NCI-H2196 (cell line): ENCODE measurements around the gene LTB4R.
A peak's percentile ranks its signal among the peaks of the same experiment; 100 is the strongest.

Experiments used
- DNase-seq: peaks from one replicate; lab custom pipeline; 2025; ENCODE audit not compliant: unreplicated experiment; lab: John Stamatoyannopoulos, UW

Gene LTB4R

GRCh38 chr14:24278424-24278823 is 32.9 kb upstream of the LTB4R start:
- no peak for DNase-seq

- peak; percentile 18 for DNase-seq
These were observed 31.8 kb upstream of the LTB4R start for GRCh38 chr14:24279301-24280186.

DNA sequence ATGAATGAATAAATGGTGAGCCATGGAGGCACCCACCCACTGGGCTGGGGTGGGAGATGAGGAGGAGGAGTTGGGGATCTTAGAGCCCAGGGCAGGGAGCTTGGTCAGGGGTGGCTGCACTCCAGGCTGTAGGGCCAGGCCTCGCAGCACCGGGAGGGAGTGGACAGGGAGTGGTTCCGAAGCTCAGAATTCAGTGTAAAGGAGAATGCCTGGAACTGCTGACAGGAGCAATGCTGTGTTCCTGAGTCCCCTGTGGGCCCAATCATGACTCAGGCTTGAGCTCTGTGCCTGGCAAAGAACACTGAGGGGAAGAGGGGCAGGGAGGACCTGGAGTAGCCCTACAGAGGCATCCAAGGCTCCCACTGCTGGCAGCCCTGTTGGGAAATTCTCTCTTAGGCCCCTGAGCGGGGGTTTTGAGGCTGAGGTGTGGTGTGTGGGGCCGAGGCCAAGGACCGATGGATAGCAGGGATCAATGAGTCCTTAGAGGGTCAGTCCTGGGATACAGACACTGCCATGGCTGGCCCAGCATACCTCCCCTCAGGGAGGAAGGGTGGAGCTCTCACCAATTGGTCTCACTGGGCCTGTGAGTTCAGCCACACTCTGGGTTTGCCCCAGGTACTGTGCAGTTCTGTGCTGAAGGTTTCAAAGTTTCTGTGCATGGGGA is 30.4 kb upstream of the LTB4R start:
- DNase-seq = no peak

DNA sequence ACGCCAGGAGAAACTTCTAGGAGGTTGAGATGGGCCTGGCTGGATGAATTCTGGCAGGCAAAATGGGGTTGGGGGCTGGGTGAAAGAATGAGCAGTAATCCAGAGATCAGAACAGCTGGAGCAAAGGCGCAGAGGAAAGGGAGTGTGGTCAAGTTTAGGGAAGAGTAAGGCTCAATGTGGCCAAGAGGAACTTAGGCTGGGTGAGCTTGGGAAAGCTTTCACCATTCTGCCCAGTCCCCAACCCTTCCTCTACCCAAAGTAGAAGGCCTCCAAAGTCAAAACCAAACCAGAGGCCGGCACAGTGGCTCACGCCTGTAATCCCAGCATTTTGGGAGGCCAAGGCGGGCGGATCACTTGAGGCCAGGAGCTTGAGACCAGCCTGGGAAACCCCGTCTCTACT is 29.7 kb upstream of the LTB4R start:
- DNase-seq = no peak

DNA sequence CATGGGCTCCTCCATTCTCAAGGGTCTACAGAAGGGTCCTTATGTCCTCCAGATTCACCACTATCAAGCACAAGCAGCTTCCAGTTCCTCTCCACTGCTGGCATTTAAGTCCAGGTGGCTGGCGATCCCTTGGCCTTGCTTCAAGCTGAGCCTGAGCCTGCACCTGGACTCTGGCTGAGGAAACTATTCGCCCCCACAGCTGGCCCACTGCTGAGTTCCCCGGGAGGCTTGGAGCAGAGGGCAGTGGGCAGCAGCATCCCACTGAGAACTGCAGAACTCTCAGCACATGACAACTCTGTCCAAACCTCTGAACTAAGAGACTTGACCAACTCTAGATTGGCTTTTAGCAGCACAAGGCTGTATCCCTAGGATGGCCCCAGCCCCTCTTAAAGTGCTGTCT is 28.6 kb upstream of the LTB4R start:
- no peak for DNase-seq

- no peak for DNase-seq
These were observed 27.4 kb upstream of the LTB4R start for GRCh38 chr14:24283796-24284460.

DNA sequence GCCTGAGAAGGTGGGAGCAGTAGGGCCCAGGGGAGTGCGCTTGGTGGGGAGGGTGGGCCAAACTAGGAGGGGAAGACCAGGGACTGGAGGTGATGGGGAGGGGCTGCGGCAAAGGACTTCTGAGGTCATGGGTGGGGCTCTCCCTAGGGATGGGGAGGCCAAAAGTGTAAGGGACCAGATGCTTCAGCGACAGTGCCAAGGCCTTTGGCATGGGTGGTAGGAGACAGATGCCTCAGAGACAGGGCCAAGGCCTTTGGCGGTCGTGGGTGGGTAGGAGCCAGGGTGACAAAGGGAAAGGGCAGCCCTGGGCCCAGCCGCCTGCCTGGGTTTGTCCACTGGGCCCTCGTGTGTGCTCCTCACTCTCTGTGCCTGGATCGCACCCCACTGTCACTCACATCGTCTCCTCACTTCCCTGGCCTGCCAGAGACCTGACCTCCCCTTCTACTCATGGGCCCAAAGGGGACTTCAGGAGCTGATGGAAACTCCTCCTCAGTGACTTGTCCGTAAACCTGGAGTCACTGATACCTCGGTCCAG is 26.7 kb upstream of the LTB4R start:
- no peak for DNase-seq

- DNase-seq = no peak
These were observed 26.0 kb upstream of the LTB4R start for GRCh38 chr14:24285351-24285750.

- no peak for DNase-seq
These were observed 24.3 kb upstream of the LTB4R start for GRCh38 chr14:24286996-24287395.

DNA sequence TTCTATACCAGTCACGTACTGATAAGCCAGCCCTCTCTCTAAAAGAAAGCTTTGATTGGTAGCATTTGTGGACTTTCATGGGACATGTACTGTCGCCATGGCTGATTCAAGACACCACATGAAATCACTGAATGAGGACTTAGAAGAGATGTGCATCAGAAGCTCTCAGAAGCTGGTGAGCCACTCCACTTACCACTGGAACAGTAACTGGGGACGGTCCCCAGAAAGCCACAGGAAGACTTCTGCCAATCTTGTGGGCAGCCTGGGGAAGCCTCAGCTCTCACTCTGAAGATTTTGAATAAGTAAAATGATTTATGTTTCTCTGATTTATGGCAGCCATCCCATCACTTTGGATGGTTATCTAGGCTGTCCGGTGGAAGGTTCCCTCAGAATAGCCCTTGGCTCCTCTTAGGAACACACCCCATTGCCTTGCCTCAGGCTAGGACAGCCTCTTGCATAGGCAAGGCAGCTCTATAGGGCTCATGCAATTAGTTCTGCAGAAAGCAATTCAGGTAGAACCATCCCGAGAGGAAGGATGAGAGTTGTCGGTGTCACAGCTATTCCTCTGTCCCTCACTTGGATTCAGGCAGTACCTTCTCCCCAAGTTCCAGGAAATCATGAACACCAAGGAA is 21.5 kb upstream of the LTB4R start:
- no peak for DNase-seq

- DNase-seq = no peak
These were observed 20.6 kb upstream of the LTB4R start for GRCh38 chr14:24290746-24291145.

- no peak for DNase-seq
These were observed 19.7 kb upstream of the LTB4R start for GRCh38 chr14:24291446-24292117.

DNA sequence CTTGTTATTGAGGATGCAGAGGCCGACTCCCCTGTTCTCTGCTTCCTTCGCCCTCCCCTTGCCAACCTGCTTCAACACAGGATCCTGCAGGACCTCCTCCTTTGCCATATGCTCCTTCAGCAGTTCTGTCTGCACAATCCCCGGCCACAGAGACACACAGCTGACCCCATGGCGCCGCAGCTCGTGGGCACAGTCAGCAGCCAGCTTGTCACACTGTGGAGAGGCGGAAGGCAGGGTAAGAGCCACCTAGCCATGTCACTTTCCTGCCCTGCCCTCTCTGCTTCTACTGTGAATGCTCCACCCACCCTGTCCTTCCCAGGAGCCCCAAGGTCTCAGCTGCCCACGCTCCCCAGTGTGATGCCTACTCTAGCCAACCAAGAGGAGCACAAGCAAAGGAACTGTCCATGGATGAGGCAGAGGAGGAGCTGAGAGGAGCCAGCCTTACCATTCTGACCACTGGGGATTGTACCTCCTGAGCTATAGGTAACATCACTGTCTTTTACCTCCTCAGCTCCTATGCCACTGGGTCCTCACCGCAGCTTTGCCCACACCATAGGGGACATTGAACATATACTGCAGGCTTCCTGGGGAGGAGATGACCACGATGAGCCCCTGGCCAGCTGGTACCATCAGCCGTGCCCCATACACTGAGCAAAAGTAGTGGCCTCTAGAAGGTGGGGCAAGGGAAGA is 19.0 kb upstream of the LTB4R start:
- DNase-seq = no peak

DNA sequence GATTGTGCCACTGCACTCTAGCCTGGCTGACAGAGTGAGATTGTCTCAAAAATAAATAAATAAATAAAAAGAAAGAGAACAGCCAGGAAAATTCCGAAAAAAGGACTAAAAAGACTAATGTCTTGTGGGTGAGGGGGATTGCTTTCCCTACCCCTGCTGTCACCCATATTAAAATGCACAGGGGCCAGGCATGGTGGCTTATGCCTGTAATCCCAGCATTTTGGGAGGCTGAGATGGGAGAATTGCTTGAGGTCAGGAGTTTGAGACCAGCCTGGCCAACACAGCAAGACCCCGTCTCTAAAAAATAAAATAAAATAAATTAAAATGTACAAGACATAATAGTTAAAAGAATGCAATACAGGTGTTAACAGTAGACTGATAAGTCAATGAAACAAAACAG is 17.8 kb upstream of the LTB4R start:
- no peak for DNase-seq

- peak; percentile 79 for DNase-seq
These were observed 14.8 kb upstream of the LTB4R start for GRCh38 chr14:24296341-24297157.

- peak; percentile 43 for DNase-seq
These were observed 13.9 kb upstream of the LTB4R start for GRCh38 chr14:24297190-24297964.

- DNase-seq = no peak
These were observed 12.4 kb upstream of the LTB4R start for GRCh38 chr14:24298892-24299254.
